ENCODE results near the gene NARS2.
"Not testable (repeated sequence)": the region's sequence is repeated elsewhere in the genome, so short reads cannot be mapped to it uniquely, and the experiment has no call there.

Gene NARS2, protein sequence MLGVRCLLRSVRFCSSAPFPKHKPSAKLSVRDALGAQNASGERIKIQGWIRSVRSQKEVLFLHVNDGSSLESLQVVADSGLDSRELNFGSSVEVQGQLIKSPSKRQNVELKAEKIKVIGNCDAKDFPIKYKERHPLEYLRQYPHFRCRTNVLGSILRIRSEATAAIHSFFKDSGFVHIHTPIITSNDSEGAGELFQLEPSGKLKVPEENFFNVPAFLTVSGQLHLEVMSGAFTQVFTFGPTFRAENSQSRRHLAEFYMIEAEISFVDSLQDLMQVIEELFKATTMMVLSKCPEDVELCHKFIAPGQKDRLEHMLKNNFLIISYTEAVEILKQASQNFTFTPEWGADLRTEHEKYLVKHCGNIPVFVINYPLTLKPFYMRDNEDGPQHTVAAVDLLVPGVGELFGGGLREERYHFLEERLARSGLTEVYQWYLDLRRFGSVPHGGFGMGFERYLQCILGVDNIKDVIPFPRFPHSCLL

DNA sequence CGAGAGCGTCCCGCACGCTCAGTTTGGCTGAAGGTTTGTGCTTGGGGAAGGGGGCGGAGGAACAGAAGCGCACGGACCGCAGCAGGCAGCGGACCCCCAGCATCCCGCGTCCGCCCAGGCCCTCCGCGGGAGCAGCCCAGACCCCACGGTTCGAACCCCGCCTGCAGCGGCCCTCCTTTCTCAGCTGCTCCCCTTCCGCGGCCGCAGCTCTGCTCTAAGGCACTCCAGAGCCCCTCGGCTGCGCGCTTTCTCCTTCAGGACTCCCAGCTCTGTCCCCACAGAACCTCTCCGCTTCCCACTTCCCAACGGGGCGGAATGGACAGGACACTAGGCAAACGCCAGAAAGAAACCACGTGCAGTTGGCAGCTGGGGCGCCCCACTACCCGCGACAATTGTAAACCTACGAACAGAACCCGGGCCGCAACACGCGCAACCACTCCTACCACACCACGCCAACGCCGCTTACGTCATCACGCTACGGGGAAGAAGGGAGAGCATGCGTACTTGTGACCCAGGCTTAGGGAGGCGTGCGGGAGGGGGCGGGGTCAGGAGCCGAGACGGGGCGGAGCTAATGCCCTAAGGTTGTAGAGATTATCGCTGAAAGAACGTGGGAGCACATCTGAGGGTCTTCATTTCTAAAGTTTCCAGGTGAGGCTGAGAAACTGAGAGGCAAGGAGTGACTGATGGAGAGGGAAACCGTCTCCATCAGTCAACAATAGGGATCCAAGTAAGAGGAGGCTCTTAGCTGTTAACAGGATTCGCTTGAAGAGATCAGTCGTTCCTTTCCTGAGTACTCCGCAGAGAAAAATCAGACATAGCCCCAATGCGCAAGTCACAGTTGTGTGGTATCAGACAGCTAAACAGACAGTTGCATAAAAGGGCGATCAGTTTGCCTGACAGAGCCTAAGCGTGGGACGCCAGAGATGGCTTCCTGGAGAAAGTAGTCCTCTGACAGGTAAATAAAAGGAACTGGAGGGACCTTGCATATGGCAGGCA, at the start of gene NARS2:
TSS of gene NARS2 (minus strand) at position 479 of the 996 bp plus-strand sequence. CDS start at position 103, 376 bp downstream.
- peak; percentile 95 to 96 for DNase-seq (ENCODE audit: low read depth in 2 of 2)

DNA sequence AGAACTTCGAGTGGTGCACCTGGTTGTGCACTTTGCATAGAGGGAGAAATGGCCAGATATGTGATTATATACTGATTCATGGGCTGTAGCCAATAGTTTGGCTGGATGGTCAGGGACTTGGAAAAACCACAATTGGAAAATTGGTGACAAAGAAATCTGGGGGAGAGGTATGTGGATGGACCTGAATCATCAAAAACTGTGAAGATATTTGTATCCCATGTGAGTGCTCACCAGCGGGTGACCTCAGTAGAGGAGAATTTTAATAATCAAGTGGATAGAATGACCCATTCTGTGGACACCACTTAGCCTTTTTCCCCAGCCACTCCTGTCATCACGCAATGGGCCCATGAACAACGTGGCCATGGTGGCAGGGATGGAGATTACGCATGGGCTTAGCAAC, 48.0 kb upstream of the NARS2 start:
- no peak for DNase-seq (ENCODE audit: low read depth in 2 of 2)

DNA sequence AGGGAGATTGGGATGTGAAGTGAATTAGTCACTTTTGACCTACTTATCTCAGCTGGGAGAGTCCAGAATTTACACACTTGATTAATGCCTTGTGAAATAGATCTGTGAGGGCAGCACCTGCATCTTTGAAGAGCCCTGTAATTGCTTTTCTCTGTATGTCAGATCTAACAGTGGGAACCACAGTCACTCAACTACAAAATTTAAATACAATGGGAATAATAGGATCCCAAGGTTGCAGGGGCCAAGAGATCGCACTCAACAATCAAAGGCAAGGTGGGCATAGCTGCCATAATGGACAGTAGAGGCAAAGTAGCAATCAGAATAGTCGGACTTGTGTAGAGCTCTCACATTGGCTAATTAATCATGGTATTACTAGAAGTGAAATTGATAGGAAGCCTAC, 45.5 kb upstream of the NARS2 start:
- no peak for DNase-seq (ENCODE audit: low read depth in 2 of 2)

DNA sequence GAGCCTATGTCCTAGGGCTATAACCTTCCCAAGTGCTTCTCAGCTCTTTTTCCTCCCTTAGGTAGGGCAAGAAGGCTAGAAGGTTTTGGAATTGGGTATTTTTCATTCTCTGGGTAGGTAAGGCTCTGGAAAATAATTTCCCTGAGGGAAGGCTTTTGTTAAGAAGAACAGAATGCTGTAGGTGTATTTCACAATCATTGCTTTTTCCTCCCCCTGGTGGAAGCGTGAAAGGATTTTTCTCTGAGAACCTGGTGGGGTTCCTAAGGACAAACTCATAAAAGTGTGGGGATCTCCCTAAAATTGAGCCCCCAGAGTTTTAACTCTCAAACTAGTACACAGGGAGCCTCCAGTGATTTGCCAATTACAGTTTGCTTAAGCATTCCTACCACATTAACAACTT, 41.1 kb upstream of the NARS2 start:
- no peak for DNase-seq (ENCODE audit: low read depth in 2 of 2)

DNA sequence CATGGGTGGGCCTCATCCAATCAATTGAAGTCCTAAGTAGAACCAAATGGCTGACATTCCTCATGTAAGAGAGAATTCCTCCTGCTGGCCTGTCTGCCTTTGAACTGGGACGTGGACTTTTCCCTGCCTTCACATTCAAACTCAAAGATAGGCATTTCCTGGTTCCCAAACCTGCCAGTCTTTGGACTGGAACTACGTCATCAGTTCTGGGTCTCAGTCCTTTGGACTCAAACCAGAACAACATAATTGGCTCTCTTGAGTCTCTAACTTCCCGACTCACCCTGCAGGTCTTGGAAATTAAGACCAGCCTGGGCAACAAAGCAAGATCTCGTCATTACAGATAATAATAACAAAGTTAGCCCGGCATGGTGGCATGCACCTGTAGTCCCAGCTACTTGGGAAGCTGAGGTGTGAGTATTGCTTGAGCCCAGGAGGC, 38.7 kb upstream of the NARS2 start:
- no peak for DNase-seq (ENCODE audit: low read depth in 2 of 2)

DNA sequence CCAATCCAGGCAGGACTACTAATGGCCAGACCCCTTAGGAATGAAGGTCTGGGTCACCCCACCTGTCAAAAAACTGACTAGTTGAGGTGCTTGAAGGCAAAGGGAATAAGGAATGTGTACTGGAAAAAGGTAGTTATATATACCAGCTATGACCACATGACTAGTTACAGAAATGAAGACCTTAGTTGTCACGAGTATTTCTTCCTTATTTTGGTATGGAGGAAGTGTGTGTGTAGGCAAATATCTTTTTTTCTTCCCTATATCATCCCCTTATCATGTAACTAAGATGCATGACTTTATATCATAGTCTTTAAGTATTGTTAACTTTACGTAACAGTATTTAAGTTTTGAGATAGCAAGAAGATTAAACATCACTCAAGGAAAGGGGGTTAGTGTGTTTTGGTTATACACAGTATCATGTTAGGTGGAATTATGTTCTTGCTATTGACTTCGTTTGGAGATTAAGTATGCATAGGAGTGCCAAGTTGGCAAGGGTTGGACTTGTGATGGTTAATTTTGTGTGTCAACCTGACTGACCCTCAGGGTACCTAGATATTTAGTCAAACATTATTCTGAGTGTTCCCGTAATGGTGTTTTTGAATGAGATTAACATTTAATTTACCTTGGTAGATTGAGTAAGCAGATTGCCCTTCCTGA, 38.2 kb upstream of the NARS2 start:
- DNase-seq (ENCODE audit: low read depth in 2 of 2), result no peak

DNA sequence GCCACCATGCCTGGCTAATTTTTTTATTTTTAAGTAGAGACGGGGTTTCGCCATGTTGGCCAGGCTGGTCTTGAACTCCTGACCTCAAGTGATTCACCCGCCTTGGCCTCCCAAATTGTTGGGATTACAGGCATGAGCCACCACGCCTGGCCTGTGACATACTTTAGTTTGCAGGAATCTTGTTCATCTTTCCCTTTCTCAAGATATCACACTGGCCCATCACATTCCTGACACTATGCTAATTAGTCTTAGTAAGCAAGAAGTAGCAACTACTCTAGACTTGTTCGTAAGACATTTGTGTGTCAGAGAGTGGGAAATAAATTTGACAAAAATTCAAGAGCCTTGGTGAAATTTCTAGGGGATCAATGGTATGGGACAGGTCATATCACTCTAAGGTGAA, 34.7 kb upstream of the NARS2 start:
- DNase-seq (ENCODE audit: low read depth in 2 of 2), result not testable (repeated sequence)

DNA sequence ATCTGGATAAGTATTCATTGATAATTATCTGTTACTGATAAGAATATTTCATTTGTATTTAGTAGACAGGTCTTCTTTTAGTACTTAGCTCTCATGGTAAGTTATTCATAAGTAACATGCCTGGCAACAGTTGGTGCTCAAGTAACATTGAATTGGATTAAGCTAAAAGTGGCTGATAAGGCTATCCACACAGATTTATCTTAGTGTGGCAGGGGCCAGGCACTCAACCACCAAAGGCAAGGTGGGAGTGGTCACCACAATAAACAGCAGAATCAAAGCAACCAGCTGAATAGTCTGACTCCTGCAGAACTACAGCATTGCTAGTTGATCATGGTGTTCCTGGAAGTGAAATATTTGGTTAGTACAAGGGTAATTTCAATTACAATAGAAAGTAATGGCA, 33.0 kb upstream of the NARS2 start:
- DNase-seq (ENCODE audit: low read depth in 2 of 2), result no peak

DNA sequence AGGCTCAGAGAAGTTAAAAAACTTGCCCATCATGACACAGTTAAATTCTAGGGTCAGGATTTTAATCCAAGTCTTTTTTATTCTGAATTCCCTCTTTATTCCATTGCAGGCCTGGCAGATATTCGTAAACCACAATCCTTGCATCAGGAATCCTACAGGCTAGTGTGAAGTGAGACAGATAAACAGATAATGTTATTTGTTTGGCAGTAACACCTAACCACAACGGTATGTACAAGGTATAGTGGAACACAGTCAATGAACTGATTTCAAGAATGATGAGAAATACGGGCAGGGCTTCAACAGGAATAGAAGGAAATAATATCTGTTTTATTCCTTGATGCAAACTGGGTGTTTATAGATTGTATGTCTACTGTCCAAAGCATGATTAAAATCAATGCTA, 32.0 kb upstream of the NARS2 start:
- DNase-seq (ENCODE audit: low read depth in 2 of 2), result no peak

DNA sequence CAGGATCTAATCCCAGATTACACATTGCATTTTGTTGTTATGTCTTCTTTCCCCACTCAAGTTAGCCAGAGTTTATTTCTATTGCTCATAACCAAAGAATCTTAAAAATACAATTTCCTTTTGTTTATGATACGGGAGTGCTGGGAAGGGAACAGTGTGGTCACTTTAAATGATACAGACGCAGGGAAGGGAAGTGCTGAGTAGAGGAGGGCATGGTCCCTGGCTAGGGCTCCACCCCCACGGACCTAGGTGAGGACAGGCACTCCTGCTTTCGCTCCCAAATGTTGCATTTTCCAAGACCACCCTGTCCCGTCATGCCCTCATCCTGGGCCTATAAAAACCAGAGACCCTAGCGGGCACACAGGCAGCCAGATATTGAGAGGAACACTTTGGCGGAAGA, 30.6 kb upstream of the NARS2 start:
- no peak for DNase-seq (ENCODE audit: low read depth in 2 of 2)

DNA sequence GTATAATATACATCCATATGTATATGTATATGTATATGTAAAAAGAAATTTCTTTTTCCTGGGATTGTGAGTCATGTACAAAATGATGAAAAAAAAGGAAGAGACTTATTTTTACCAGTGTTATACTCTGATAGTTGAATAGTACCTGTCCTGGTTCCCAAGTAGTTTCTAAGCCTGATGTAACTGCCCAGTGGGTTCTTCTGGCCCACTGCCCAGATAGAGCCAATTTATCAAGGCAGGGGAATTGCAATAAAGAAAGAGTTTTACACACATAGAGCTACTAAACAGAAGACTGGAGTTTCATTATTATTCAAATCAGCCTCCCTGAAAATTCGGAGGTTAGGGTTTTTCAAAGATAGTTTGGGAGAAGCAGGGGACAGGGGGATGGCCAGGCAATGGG, 29.1 kb upstream of the NARS2 start:
- DNase-seq (ENCODE audit: low read depth in 2 of 2), result no peak

DNA sequence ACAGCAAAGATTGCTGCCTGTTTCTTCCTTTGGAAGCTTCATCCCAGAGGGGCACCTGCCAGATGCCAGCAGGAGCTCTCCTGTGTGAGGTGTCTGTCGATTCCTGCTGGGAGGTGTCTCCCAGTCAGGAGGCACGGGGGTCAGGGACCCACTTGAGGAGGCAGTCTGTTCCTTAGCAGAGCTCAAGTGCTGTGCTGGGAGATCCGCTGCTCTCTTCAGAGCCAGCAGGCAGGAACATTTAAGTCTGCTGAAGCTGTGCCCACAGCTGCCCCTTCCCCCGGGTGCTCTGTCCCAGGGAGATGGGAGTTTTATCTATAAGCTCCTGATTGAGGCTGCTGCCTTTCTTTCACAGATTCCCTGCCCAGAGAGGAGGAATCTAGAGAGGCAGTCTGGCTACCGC, 28.1 kb upstream of the NARS2 start:
- not testable (repeated sequence) for DNase-seq (ENCODE audit: low read depth in 2 of 2)

DNA sequence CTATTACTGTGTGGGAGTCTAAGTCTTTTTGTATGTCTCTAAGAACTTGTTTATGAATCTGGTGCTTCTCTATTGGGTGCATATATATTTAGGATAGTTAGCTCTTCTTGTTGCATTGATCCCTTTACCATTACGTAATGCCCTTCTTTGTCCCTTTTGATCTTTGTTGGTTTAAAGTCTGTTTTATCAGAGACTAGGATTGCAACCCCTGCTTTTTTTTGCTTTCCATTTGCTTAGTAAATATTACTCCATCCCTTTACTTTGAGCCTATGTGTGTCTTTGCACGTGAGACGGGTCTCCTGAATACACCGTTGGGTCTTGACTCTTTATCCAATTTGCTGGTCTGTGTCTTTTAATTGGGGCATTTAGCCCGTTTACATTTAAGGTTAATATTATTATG, 26.4 kb upstream of the NARS2 start:
- DNase-seq (ENCODE audit: low read depth in 2 of 2), result not testable (repeated sequence)

DNA sequence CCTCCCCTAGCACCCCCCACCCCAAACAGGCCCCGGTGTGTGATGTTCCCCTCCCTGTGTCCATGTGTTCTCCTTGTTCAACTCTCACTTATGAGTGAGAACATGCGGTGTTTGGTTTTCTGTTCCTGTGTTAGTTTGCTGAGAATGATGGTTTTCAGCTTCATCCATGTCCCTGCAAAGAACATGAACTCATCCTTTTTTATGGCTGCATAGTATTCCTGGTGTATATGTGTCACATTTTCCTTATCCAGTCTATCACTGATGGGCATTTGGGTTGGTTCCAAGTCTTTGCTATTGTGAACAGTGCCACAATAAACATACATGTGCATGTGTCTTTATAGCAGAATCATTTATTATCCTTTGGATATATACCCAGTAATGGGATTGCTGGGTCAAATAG, 22.9 kb upstream of the NARS2 start:
- not testable (repeated sequence) for DNase-seq (ENCODE audit: low read depth in 2 of 2)

DNA sequence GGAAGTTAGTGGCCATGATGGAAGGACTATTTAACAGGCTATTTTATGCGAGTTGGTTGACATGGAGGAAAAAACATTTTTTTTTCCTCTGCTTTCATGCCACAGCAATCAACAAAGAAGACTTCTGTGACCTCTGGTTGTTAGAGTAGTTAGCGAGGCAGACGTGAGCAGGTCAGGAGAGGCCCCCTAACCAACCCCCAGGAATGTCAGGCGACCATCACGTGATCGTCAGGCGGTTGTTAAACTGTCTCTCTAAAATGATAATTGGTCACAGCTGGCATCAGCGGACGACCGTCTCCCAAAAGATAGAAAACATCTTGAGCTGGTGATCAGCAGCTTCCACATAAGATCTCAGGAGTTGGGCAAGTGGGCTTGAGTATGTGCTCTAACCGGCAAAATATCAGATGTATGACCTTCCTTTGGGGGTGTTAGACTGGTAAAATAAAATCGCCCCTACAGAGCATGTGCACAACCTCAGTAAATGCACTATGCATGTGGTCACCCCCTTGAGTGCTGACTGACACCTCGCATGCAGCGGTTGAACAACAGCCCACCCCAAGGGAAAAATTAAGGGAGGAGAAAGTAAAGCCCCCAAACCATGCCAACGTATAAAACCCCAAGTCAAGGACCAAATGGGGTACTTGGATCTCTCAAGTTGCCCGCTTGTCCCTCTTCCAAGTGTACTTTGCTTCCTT, 20.9 kb upstream of the NARS2 start:
- DNase-seq (ENCODE audit: low read depth in 2 of 2), result peak; percentile 67 to 69

DNA sequence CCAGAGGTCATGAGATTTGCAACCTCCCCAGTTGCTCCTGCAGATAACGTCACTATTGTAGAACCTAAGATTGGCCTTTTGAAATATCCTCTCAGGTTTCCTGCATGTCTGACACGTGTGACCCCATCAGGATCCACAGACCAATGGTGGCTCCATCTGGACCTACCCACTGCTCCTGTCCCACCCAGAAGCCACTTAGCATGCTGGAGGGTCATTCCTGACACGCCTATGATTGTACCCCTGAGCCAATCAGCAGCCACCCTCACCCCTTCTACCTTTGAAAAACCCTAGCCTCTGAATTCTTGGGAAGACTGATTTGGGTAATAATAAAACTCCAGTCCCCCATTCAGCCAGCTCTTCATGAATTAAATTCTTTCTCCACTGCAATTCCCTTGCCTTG, 20.1 kb upstream of the NARS2 start:
- DNase-seq (ENCODE audit: low read depth in 2 of 2), result no peak

DNA sequence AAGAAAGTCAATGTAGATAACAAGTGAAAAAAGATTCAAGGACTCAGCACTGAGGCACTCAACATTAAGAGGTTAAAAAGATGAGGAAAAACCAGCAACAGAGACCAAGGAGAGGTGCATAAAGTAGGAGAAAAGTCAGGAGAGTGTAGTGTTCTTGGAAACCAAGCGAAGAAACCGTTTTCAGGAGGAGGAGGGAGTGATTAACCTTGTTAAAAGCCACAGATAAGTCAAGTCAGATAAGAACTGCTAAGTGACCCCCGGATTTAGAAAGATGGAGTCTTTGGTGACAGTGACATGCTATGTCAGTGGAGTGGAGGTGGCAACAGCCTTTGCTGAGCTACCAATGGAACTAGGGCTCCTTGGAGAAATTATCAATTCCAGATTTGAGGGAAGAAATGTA, 13.9 kb upstream of the NARS2 start:
- no peak for DNase-seq (ENCODE audit: low read depth in 2 of 2)

DNA sequence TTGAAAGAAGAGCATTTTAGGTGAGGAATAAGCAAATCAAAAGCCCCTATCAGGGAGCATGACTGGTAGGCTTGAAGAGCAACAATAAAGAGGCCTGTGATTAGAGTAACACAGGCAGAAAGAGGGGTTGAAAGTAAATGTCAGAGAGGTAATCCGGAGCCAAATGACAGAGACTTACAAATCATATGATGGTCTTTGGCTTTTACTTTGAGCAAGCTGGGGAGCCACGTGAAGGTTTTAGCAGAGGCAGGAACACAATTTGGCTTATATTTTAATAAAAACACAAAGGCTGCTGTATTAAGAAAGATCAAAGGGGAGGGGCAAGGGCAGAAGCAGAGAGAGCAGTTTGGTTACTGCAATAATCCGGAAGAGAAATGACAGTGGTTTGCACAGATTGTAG, 12.8 kb upstream of the NARS2 start:
- no peak for DNase-seq (ENCODE audit: low read depth in 2 of 2)

DNA sequence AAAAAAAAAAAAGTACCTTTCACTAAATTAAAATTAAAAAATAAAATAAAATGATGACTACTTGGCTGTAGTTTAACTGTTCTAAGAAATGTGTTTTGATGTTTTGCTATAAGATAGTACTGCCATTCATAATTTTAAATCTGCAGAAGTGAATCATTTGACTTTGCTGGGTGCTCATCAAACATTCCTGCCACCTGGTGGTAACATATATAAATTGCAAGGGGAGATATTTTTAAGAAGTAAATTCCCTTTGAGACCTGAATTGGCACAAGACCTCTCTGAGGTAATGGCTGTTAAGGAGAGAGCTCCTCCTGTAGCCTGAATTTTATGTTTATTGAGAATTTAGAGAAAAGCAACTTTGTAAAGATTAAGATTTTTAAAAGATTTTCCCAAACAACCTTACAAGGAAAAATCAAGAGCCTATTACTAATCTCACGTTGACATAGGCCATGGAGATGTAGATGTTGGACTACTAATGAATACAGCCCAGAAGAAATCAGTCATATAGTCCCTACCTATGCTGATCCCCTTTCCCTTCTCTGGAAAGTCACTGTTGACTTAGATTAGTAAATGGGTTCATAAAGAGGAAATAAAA, 11.9 kb upstream of the NARS2 start:
- no peak for DNase-seq (ENCODE audit: low read depth in 2 of 2)

DNA sequence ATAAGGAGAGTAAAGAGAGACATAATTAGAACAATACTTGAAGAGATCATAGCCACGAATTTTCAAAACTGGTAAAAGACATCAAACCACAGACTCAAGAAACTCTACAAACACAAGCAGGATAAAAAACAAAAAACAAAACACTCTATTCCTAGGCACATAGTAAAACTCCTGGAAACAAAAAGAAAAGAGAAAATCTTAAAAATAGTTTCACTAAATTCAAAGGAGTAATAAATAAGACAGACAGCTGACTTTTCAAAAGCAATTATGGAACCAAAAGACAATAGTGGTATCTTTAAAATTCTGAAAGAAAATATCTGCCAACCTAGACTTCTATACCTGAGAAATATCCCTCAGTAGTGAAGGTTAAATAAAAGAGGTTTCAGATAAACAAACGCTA, 9.2 kb upstream of the NARS2 start:
- DNase-seq (ENCODE audit: low read depth in 2 of 2), result no peak

DNA sequence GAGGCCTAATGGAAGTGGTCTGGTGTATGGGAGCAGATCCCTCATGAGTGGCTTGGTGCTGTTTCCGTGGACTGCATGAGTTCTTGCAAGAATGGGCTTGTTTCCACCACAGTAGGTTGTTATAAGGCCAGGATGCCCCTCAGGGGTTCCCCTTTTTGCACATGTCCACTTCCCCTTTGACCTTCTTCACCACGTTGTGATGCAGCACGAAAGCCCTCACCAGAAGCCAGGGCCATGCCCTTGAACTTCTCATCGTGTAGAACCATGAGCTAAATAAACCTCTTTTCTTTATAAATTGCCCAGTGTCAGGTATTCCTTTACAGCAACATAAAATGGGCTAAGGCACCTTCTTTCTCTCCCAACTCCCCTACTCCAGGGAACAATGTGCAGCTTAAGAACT, 2.8 kb upstream of the NARS2 start:
- no peak for DNase-seq (ENCODE audit: low read depth in 2 of 2)
